Neural cell (in vitro differentiated cells): Measurements from ENCODE around the gene CLC. TPM values are rescaled to one million over a fixed set of nuclear protein-coding genes. Genes with fewer than 3 reads are reported as not detected.

Source experiments
- H2AFZ ChIP-seq: fragments of 200-600, 300-800 bp; sonication (generic), shearing (Covaris generic); 2 replicates; pipeline ENCODE4 v1.6.0; 2014; ENCODE audit warnings: low read depth, mild to moderate bottlenecking, antibody characterized with exemption, low read length, moderate library complexity
- H3F3A ChIP-seq: fragments of 200-600 bp; shearing (Covaris generic); 2 replicates; pipeline ENCODE4 v1.6.1; 2016; ENCODE audit warnings: mild to moderate bottlenecking, moderate library complexity, mixed read lengths, antibody characterized with exemption, low read length; ENCODE audit not compliant: insufficient read depth, poor library complexity, severe bottlenecking
- H3K27ac ChIP-seq: fragments of 200-600, 300-800 bp; sonication (generic), shearing (Covaris generic); 2 replicates; pipeline ENCODE4 v1.5.1; 2014; ENCODE audit warnings: mild to moderate bottlenecking, low read length, moderate library complexity
- H3K27me3 ChIP-seq: fragments of 300-800, 200-600 bp; sonication (generic), shearing (Covaris generic); 2 replicates; pipeline ENCODE4 v1.6.0; 2014; ENCODE audit warnings: mild to moderate bottlenecking, low read depth, low read length, moderate library complexity; ENCODE audit not compliant: insufficient read depth
- H3K36me3 ChIP-seq: fragments of 300-800, 200-600 bp; sonication (generic), shearing (Covaris generic); 2 replicates; pipeline ENCODE4 v1.5.1; 2014; ENCODE audit warnings: mild to moderate bottlenecking, antibody characterized with exemption, low read length, moderate library complexity; ENCODE audit not compliant: insufficient read depth
- H3K4me2 ChIP-seq: fragments of 300-800, 200-600 bp; sonication (generic), shearing (Covaris generic); 2 replicates; pipeline ENCODE4 v1.6.0; 2014; ENCODE audit warnings: mild to moderate bottlenecking, low read length
- H3K4me3 ChIP-seq: fragments of 300-800, 200-600 bp; sonication (generic), shearing (Covaris generic); 2 replicates; pipeline ENCODE4 v1.5.1; 2014; ENCODE audit warnings: mild to moderate bottlenecking, low read length, moderate library complexity
- H3K79me2 ChIP-seq: fragments of 200-600 bp; shearing (Covaris generic); replicated peaks from 2 replicates; pipeline ENCODE4 v1.6.0; 2014; ENCODE audit warnings: mild to moderate bottlenecking, low read length, moderate library complexity; ENCODE audit not compliant: insufficient read depth
- H3K9ac ChIP-seq: fragments of 300-800, 200-600 bp; sonication (generic), shearing (Covaris generic); 2 replicates; pipeline ENCODE4 v1.6.1; 2016; ENCODE audit warnings: mild to moderate bottlenecking, low read length, mixed read lengths
- H3K9me2 ChIP-seq: fragments of 200-600 bp; shearing (Covaris generic); 2 replicates; pipeline ENCODE4 v1.6.1; 2016; ENCODE audit warnings: mild to moderate bottlenecking, low read length, mixed read lengths; ENCODE audit not compliant: insufficient read depth
- H3K9me3 ChIP-seq: fragments of 200-600, 300-800 bp; sonication (generic), shearing (Covaris generic); 2 replicates; pipeline ENCODE4 v1.6.1; 2016; ENCODE audit warnings: mild to moderate bottlenecking, mixed run types, low read length, moderate library complexity, mixed read lengths
- H4K20me1 ChIP-seq: fragments of 200-600 bp; shearing (Covaris generic); 2 replicates; pipeline ENCODE4 v1.6.1; 2016; ENCODE audit warnings: mild to moderate bottlenecking, mixed run types; ENCODE audit not compliant: insufficient read depth
- EP300 ChIP-seq: fragments of 450-650 bp; conservative IDR thresholded peaks from 2 replicates; pipeline ENCODE4 v1.6.1; 2014; ENCODE audit warnings: antibody characterized with exemption, mild to moderate bottlenecking, moderate library complexity; ENCODE audit not compliant: poor library complexity, severe bottlenecking
- EZH2 ChIP-seq: fragments of 200-600, 300-800 bp; shearing (Covaris generic), sonication (generic); IDR thresholded peaks from 2 replicates; pipeline ENCODE4 v1.6.1; 2014; ENCODE audit warnings: antibody characterized with exemption, low read length, borderline replicate concordance, mild to moderate bottlenecking; ENCODE audit not compliant: insufficient read depth, poor library complexity, severe bottlenecking
- MXI1 ChIP-seq: fragments of 450-650 bp; conservative IDR thresholded peaks from 2 replicates; pipeline ENCODE4 v1.6.1; 2014; ENCODE audit warnings: antibody characterized with exemption, mild to moderate bottlenecking; ENCODE audit not compliant: poor library complexity, severe bottlenecking
- POLR2AphosphoS5 ChIP-seq: IDR thresholded peaks from 2 replicates; pipeline ENCODE4 v1.6.1; 2012
- RAD21 ChIP-seq: fragments of 450-650 bp; conservative IDR thresholded peaks from 2 replicates; pipeline ENCODE4 v1.6.1; 2014; ENCODE audit warnings: antibody characterized with exemption, mild to moderate bottlenecking, moderate library complexity
- SMC3 ChIP-seq: fragments of 450-650 bp; conservative IDR thresholded peaks from 2 replicates; pipeline ENCODE4 v1.6.1; 2014; ENCODE audit warnings: antibody characterized with exemption, mild to moderate bottlenecking, moderate library complexity; ENCODE audit not compliant: poor library complexity
- TAF1 ChIP-seq: IDR thresholded peaks from 2 replicates; pipeline ENCODE4 v1.6.1; 2012; ENCODE audit warnings: low read depth
- polyA plus RNA-seq: library from polyadenylated mRNA; depleted of rRNA; stranded (reverse); fragments of >200 nt; gene quantifications from 2 replicates; pipeline ENCODE4 v1.2.3, GENCODE V29; 2014
- TF ChIP-seq, protein P1 (sequence below): fragments of 450-650 bp; IDR thresholded peaks from 2 replicates; pipeline ENCODE4 v1.5.1; 2014; ENCODE audit warnings: antibody characterized with exemption, mild to moderate bottlenecking, moderate library complexity; ENCODE audit not compliant: poor library complexity, severe bottlenecking
- TF ChIP-seq, protein P2 (sequence below): IDR thresholded peaks from 2 replicates; pipeline ENCODE4 v1.6.1; 2012; ENCODE audit warnings: borderline replicate concordance

Gene CLC
- polyA plus RNA-seq, 1 donor from 2014 or later = 1.1 TPM

DNA sequence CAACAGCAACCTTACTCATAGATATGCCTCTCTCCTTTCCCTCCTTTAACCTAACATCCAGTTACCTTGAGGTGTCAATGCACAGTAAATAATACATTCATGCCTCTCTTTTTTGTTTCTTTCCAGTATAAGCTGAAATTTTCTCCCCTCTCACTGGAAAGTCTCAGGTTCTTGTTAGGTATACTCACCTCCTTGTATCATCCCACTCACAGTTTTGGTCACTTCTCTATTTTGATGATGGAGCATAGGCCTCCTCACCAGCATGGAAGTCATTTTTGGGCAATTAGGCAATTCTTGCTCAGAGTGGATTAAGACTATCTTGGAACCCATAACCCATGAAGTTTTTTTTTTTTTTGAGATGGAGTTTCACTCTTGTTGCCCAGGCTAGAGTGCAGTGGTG is 39.3 kb downstream of the CLC start:
- H3K79me2 ChIP-seq = no peaks in the 10 kb centered on the region
- no peaks in the 10 kb centered on the region for H3K27me3 ChIP-seq
- H3K9me3 ChIP-seq = no peaks in the 10 kb centered on the region
- no peak overlapping the region for H3K4me3 ChIP-seq
- H3K9me2 ChIP-seq = no peaks in the 10 kb centered on the region
- no peak overlapping the region for H2AFZ ChIP-seq
- no peak overlapping the region for H3K9ac ChIP-seq
- no peaks in the 10 kb centered on the region for H4K20me1 ChIP-seq
- no peaks in the 10 kb centered on the region for H3K36me3 ChIP-seq
- H3K27ac ChIP-seq = no peak overlapping the region
- H3K4me2 ChIP-seq = no peak overlapping the region
- TF ChIP-seq, protein P1, sequence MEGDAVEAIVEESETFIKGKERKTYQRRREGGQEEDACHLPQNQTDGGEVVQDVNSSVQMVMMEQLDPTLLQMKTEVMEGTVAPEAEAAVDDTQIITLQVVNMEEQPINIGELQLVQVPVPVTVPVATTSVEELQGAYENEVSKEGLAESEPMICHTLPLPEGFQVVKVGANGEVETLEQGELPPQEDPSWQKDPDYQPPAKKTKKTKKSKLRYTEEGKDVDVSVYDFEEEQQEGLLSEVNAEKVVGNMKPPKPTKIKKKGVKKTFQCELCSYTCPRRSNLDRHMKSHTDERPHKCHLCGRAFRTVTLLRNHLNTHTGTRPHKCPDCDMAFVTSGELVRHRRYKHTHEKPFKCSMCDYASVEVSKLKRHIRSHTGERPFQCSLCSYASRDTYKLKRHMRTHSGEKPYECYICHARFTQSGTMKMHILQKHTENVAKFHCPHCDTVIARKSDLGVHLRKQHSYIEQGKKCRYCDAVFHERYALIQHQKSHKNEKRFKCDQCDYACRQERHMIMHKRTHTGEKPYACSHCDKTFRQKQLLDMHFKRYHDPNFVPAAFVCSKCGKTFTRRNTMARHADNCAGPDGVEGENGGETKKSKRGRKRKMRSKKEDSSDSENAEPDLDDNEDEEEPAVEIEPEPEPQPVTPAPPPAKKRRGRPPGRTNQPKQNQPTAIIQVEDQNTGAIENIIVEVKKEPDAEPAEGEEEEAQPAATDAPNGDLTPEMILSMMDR = no peak
- TF ChIP-seq, protein P2, sequence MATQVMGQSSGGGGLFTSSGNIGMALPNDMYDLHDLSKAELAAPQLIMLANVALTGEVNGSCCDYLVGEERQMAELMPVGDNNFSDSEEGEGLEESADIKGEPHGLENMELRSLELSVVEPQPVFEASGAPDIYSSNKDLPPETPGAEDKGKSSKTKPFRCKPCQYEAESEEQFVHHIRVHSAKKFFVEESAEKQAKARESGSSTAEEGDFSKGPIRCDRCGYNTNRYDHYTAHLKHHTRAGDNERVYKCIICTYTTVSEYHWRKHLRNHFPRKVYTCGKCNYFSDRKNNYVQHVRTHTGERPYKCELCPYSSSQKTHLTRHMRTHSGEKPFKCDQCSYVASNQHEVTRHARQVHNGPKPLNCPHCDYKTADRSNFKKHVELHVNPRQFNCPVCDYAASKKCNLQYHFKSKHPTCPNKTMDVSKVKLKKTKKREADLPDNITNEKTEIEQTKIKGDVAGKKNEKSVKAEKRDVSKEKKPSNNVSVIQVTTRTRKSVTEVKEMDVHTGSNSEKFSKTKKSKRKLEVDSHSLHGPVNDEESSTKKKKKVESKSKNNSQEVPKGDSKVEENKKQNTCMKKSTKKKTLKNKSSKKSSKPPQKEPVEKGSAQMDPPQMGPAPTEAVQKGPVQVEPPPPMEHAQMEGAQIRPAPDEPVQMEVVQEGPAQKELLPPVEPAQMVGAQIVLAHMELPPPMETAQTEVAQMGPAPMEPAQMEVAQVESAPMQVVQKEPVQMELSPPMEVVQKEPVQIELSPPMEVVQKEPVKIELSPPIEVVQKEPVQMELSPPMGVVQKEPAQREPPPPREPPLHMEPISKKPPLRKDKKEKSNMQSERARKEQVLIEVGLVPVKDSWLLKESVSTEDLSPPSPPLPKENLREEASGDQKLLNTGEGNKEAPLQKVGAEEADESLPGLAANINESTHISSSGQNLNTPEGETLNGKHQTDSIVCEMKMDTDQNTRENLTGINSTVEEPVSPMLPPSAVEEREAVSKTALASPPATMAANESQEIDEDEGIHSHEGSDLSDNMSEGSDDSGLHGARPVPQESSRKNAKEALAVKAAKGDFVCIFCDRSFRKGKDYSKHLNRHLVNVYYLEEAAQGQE = no peak
- TF ChIP-seq POLR2AphosphoS5 (no peak), RAD21 (no peak), MXI1 (no peak), SMC3 (no peak), TAF1 (no peak), EP300 (no peak)
- no peaks in the 10 kb centered on the region for H3F3A ChIP-seq

DNA sequence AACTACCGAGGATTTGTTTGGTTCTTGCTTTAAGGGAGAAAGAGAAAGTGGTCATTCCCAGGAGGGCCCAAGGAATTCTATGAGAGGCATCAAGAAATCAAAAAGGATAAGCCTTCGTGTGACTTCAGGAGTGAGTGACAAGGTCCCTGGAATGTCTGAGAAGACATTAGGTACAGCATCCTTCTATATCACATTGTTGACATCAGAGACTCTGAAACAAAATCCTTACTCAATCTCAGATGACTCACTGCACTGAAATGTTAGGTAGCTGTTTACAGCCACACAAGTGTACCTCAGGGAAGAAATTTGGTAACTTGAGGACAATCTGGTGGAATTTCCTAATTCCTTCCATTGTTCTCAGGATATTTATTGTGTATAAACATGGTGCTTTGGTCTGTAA is 41.4 kb downstream of the CLC start:
- no peak overlapping the region for H3K4me3 ChIP-seq
- TF ChIP-seq, protein P1 = no peak
- TF ChIP-seq RAD21 = no peak
- TF ChIP-seq, protein P2 = no peak
- TF ChIP-seq EP300 = no peak
- TF ChIP-seq MXI1 = no peak
- TF ChIP-seq SMC3 = no peak
- no peak for TF ChIP-seq TAF1
- TF ChIP-seq EZH2 = no peak
- no peaks in the 10 kb centered on the region for H3K9me2 ChIP-seq
- no peaks in the 10 kb centered on the region for H3K9me3 ChIP-seq
- no peaks in the 10 kb centered on the region for H3F3A ChIP-seq
- H3K9ac ChIP-seq = no peak overlapping the region
- no peaks in the 10 kb centered on the region for H3K36me3 ChIP-seq
- no peaks in the 10 kb centered on the region for H3K27me3 ChIP-seq
- no peaks in the 10 kb centered on the region for H4K20me1 ChIP-seq
- no peak overlapping the region for H3K4me2 ChIP-seq
- H3K27ac ChIP-seq = no peak overlapping the region
- no peaks in the 10 kb centered on the region for H3K79me2 ChIP-seq
- no peak overlapping the region for H2AFZ ChIP-seq
